Measurements from ENCODE around the gene GPN3. TPM values are rescaled to one million over a fixed set of nuclear protein-coding genes. Genes with fewer than 3 reads are reported as not detected.

GPN3 gene
- total RNA-seq, 5 donors from 2014 or later (not counting 1 experiment from before 2014, with no cell fraction given): 6.3 to 19.1 (median 13.4) TPM

Other genes starting within 250 kb of the GPN3 start
- gene ATP2A2, start 187.0 kb downstream of the GPN3 start, total RNA-seq: 10 to 100 TPM; 82.0 to 88.2 (median 82.8) TPM
- gene ANAPC7, start 64.5 kb downstream of the GPN3 start, total RNA-seq: 10 to 100 TPM; 40.8 to 60.4 (median 57.6) TPM
- gene ARPC3, start 17.9 kb downstream of the GPN3 start, total RNA-seq: 100 to 1,000 TPM; 177 to 204 (median 191) TPM
- 10 to 100 TPM in 3 of 5 donors, 1 to 10 TPM in 2; 6.3 to 16.5 (median 13.2) TPM for gene FAM216A, start 588 bp upstream of the GPN3 start, total RNA-seq
- 100 to 1,000 TPM in 1 of 5 donors, 10 to 100 TPM in 4; 79.0 to 109 (median 95.4) TPM for gene VPS29, start 33.9 kb upstream of the GPN3 start, total RNA-seq
- 1 to 10 TPM in 1 of 5 donors, under 1 TPM in 3, not detected in 1; 0.18 to 1.6 (median 0.74) TPM for gene RAD9B, start 34.1 kb upstream of the GPN3 start, total RNA-seq
- 10 to 100 TPM; 36.0 to 38.1 (median 36.6) TPM for gene PPTC7, start 115.1 kb upstream of the GPN3 start, total RNA-seq
- 10 to 100 TPM in 3 of 5 donors, 1 to 10 TPM in 2; 8.8 to 14.1 (median 11.5) TPM for gene TCTN1, start 145.9 kb upstream of the GPN3 start, total RNA-seq
- 10 to 100 TPM in 3 of 5 donors, 1 to 10 TPM in 2; 5.6 to 18.7 (median 14.2) TPM for gene HVCN1, start 220.9 kb upstream of the GPN3 start, total RNA-seq

Measured in T-cell (primary cell).